NCI-H2171 treated with DMSO at 0.1 percent for 48 hours (cell line): ENCODE results near the gene ZNF275.
"Not testable (repeated sequence)": the region's sequence is repeated elsewhere in the genome, so short reads cannot be mapped to it uniquely, and the experiment has no call there.

Experiments used
- DNase-seq: peaks from one replicate; lab custom pipeline; 2025; lab: John Stamatoyannopoulos, UW

The ZNF275 gene

GRCh38 chrX:153333821-153334653, at the start of gene ZNF275:
Gene ZNF275, plus strand, starts transcription at chrX:153334153. Its CDS starts 2,527 bp downstream, at chrX:153336680.
- peak; percentile 81 for DNase-seq

- not testable (repeated sequence) for DNase-seq
Measured at GRCh38 chrX:153285678-153286077, 48.3 kb upstream of the ZNF275 start.

GRCh38 chrX:153288807-153289206, 45.1 kb upstream of the ZNF275 start:
- not testable (repeated sequence) for DNase-seq

GRCh38 chrX:153293485-153294071, 40.4 kb upstream of the ZNF275 start:
- DNase-seq: not testable (repeated sequence)

- DNase-seq: no peak
Measured at GRCh38 chrX:153297376-153297775, 36.6 kb upstream of the ZNF275 start.

- no peak for DNase-seq
Measured at GRCh38 chrX:153299855-153300254, 34.1 kb upstream of the ZNF275 start.

- DNase-seq: no peak
Measured at GRCh38 chrX:153301746-153302145, 32.2 kb upstream of the ZNF275 start.

GRCh38 chrX:153302796-153303195, 31.2 kb upstream of the ZNF275 start:
- DNase-seq: no peak

- DNase-seq: no peak
Measured at GRCh38 chrX:153303276-153304262, 30.4 kb upstream of the ZNF275 start.

- DNase-seq: no peak
Measured at GRCh38 chrX:153304988-153305736, 28.8 kb upstream of the ZNF275 start.

GRCh38 chrX:153305972-153306371, 28.0 kb upstream of the ZNF275 start:
- DNase-seq: no peak

- DNase-seq: no peak
Measured at GRCh38 chrX:153306527-153307115, 27.3 kb upstream of the ZNF275 start.

- no peak for DNase-seq
Measured at GRCh38 chrX:153307276-153308178, 26.4 kb upstream of the ZNF275 start.

- DNase-seq: no peak
Measured at GRCh38 chrX:153310901-153311300, 23.1 kb upstream of the ZNF275 start.

GRCh38 chrX:153312041-153312440, 21.9 kb upstream of the ZNF275 start:
- DNase-seq: no peak

GRCh38 chrX:153312842-153313241, 21.1 kb upstream of the ZNF275 start:
- DNase-seq: no peak

- no peak for DNase-seq
Measured at GRCh38 chrX:153317306-153317705, 16.6 kb upstream of the ZNF275 start.

- DNase-seq: no peak
Measured at GRCh38 chrX:153317996-153318722, 15.8 kb upstream of the ZNF275 start.

- no peak for DNase-seq
Measured at GRCh38 chrX:153318811-153319210, 15.1 kb upstream of the ZNF275 start.
